M059J (cell line): Measurements from ENCODE around the gene KRT81. TPM values are rescaled to one million over a fixed set of nuclear protein-coding genes. Genes with fewer than 3 reads are reported as not detected.
"Not testable (repeated sequence)": the region's sequence is repeated elsewhere in the genome, so short reads cannot be mapped to it uniquely, and the experiment has no call there.

ENCODE experiments used
- DNase-seq: peaks from one replicate; pipeline ENCODE4 v3.0.0-alpha.2; 2012; ENCODE audit warnings: low read depth
- total RNA-seq: library from RNA; depleted of rRNA; stranded (reverse); fragments of >200 nt; shearing (Covaris generic); gene quantifications from 2 replicates; pipeline ENCODE4 v1.2.3, GENCODE V29; 2014

The KRT81 gene
- total RNA-seq, 1 experiment from 2014 or later = 412 TPM

DNA sequence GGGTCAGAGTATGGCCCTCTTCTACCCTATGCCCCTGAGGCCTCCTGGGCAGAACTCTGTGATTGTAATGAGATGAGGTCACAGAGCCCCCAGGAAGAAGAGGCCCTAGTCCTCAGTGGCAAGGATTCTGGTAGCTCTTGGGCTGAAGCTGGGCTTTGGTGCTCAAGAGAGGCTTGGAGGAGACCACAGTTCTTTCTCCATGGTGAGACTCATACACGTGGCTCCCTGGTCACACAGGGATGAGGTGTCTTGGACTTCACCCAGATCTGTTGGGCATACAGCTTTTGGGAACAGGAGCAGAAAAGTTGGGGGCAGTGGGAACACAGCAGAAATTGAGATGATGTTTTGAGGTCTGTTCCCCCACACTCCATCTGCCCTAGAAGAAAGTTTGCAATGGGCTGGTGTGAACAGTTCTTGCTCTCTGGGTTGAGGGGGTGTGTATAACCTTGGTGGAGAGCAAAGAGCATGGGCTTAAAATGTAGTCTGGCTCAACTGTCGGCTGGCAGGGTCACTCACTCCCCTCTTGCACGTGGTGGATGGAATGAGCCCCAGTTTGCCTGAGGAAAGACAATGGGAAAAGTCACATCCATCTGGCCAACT lies 16.7 kb downstream of the KRT81 start, which contains the start of gene KRT86:
TSS of gene KRT86 (plus strand) at position 125 of the 600 bp plus-strand sequence. CDS start 27,272 bp downstream, outside the sequence.
- DNase-seq = no peak

DNA sequence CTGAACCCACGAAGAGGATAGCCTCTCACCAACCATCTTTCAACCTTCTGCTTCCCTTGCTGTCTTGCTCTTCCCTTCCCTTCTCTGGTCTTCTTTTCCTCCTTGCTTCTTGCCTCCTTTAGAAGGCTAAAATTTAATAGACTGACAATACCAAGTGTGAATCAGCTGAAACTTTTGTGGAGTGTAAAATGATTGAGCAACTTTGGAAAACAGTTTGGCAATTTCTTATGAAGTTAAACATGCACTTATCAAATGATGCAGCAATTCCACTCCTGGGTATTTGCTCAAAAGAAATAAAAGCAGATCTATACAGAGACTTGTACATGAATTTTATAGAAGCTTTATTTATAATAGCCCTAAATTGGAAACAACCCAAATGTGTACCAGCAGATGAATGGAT lies 20.2 kb downstream of the KRT81 start:
- DNase-seq = no peak

DNA sequence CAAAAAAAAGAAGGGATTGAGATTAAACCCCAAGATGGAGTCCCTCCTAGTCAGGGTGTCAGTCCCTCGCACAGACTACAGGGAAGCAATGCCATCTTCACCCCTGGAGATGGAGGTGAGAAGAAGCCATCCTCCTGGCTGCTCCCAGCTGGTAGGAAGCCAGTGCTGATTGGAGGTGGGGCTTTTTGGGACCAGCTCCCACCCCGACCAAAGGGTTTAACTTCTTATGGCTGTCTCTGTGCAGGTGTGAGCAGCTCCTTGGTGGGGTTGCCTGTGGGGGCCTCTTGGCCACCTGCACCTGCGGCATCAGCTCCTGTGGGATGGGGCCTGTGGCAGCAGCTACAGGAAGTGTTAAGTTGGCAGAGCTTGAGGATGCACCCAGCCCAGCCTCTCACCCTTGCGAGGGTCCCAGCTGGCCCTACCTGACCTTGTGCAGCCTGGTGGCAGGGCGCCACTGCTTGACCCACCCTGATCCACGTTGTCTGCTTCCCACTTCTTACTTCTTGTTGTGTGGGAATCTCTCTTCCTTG lies 20.7 kb downstream of the KRT81 start:
- no peak for DNase-seq

DNA sequence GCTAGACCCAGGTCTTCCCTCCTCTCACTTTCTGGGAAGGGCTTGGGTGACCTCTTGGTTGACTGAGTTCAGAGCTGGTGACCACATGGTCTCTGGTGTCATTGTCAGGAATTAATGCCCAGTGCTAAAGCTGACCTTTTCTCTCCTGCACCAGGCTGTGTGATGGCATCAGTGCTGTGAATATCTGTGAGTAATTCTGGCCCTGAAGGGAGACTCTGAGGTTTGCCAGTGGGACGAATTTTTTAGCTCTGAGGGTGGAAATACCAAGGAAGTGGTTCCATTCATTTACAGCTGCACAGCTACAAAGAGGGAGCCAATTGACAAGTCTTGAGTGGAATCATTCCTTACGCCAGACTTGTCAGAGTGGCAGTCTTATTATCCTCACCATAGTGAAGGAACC lies 23.1 kb downstream of the KRT81 start:
- peak; percentile 93 for DNase-seq

DNA sequence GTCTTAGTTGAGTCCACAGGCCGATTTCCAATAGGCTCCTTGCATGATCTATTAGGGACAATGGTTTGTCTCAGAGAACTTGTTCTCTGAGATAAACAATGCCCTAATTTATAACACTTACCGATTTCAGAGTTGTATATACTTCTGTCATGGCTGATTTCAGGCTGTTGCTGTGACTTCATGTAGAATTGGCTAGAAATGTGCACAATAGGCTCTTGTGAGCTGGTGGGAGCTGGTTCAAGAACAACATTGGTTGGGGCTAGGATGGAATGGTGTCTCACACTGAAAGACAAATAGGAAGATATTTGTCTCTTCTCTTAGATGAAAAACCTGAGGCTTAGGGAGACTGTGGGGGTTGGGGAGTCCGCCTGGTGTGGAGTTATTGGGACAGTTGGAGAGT lies 23.6 kb downstream of the KRT81 start:
- no peak for DNase-seq

DNA sequence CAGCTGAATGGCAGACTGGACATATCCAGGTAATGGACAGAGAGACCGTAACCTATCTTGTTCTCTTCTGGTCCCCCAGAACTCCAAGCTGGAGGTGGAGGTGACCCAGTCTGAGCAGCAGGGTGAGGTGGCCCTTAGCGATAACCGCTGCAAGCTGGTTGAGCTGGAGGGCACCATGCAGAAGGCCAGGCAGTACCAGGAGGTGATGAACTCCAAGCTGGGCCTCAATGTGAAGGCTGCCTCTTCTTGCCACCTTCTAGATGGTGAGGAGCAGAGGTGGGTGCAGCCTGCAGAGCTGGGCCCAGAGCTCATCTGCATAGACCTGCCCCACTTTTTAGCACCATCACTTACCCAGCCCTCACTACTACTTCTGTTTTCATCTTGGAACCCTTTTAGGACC lies 24.1 kb downstream of the KRT81 start:
- DNase-seq = no peak

DNA sequence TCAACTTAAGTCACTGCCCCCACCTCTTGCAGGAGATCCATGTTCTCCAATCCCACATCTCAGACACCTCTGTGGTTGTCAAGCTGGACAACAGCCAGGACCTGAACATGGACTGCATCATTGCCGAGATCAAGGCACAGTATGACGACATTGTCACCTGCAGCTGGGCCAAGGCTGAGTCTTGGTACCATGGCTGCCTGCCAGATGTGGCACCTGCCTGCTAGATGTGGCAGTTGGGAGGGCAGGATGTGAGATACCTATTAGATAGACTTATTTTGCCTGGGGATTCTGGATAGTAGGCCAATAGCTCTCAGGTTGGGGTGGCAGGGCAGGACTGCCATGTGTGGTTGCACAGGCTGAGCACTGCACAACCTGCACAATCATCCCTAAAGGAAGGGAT lies 24.8 kb downstream of the KRT81 start:
- DNase-seq = no peak

DNA sequence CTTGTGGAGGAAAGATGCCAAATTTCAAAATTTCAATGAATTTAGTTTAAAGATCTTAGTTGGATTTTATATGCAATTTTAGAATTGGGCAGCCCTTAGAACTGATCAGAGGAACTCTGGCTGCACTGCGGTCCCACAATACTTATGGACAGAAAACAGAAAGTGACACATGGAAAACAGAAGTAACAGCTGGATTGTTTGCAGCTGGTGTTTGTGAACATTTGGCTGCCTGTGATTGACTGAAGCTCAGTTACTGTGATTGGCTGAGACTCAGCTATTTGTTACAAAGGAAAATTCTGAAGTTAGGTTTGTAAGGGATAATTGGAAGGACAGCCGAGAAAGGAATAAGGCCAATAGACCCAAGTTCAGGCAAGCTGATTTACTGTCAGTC lies 26.9 kb downstream of the KRT81 start:
- DNase-seq = no peak

DNA sequence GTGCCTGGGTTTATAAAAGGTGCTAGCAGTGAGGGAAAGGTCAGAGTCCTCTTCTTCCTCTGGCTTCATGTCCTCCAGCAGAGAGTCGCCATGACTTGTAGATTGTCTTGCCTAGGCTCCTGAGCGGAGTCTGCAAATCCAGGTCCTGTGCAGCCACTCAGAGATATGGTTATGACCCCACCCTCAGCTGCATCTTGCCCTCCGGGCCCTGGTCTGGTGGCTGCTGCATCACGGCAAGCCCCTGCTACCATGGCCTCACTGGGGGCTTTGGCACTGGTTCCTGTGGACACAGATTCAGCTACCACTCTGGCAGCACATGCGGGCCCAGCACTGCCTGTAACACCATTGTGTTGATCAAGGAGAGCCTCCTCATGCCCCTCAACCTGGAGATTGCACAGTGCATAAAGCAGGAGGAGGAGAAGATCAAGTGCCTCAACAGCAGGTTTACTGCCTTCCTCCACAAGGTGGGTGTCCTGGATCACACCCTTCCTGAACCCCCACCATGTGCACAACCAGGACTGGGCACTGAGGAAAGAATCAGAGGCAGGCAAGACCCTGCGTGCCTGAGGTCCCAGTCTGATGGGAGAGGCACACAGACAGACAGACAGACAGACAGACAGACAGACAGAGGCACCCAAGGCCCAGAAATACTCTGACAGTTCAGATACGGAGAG lies 27.4 kb downstream of the KRT81 start:
- no peak for DNase-seq

DNA sequence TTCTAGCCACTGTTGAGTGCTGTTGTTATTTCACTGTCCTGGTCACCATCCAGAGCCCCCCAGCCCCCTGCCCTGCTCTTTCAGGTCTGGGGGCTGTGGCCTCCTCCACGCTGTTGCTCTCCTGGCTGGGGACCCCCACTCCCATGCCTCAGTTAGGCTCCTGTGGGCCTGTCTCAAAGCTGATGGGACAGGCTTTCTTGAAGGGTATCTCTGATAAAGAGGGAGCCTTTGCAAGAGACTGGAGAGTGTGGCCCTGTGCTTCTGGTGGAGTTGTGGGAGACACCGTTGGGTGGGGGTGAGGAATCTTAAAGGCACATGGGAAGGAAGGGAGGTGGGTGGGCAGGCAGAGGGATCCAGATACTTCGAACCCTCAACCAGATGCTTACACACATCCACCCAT lies 29.0 kb downstream of the KRT81 start:
- no peak for DNase-seq

DNA sequence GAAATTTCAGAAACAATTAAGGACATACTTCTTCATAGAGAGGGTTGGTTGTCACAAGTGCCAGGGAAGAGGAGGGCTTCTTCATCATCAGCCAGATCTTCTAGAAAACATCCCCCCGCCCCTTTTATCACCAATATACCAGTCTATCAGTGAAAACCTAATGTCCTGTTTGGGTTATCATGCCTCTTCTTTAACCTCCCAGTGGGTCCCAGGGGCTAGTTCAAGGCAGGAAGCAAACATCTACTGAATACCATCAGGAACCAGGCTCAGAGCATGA lies 30.2 kb downstream of the KRT81 start:
- no peak for DNase-seq

DNA sequence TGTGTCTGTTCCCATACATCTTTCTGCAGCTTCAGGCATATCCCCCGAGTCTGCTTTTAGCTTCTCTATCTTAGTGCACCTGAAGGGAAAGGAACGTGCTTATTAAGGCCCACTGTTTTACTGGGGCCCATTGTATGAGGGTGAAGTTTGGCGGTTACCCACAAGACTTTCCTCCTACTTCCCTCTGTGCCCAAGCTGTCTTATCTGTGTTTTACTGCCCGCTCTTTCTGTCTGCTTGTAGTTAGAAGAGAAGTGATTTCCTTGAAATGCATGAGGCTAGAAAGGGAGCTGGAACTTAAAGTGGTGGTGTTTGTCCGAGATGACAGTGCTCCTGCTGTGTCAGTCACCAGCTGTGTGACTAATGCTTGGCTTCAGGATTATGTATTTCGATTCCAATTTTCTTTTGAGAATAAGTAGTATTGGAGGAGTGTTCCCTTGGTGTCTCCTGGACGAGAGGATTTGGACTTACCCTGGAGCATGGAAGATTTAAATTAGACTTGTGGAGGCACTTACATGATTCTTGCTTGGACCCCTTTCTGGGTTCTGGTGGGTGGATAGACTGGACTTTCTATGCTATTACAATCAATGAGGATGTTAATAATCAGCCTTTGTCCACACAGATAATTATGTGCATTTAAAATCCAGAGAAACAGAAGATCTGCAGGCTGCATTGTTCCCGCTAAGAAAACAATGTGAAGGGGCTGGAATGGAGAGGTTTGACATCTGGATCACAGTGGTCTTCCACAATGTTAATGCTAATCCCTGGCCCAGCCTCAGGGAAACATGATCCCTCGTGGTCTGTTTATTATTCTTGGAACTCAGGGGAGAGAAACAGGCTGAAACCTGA lies 30.8 kb downstream of the KRT81 start:
- DNase-seq = peak; percentile 66

DNA sequence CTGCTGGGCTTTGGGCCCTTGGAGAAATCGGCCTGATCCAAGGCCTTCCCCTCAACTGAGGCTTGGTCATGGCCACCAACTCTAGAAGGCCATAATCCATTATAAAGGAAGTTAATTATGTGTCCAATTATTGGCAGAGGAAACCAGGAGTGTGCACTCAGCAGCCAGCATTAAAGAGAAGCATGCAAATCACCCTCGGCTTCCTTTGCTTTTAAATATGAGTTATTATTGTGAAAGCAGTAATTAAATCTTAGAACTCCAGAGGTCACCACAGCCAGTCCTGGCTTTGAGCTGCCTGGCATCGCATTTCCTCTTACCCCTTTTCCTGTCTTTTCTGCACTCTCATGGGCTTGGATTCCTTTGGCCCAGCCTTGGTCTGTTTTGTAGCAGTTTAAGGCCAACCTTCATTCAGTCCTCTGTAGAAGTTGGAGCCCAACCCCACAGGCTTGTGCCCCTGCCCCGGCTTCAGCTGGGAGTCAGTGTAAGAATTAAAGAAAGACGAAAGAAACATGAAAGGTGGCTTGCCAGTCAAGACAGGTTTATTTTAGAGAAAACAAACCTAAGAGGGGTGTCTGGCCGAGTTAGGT lies 31.6 kb downstream of the KRT81 start:
- DNase-seq = peak; percentile 65

DNA sequence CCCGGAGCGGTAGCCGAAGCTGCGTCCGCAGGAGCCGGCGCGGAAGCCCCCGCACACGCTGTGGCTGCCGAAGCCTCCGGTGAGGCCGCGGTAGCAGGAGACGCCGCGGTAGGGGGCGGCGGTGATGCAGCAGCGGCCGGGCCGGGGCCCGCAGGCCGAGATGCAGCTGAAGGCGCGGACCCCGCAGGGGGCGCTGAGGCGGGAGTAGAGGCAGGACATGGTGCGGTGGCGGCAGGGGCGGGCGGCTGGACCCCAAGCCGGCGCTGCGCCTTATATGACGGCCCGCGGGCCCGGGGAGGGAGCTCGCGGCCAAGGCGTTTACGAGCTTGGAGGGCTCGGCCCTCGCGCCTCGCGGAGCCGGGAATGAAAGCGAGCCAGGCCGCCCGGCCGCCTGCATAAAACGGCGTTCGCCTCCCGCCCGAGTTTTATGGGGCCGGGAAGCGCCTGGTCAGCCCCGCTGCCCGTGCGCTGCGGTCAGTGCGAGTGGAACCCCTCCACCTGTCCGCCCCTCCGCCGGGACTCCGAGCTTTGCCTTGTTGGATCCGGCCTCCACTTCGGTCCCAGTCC lies 32.9 kb downstream of the KRT81 start:
- DNase-seq = no peak

DNA sequence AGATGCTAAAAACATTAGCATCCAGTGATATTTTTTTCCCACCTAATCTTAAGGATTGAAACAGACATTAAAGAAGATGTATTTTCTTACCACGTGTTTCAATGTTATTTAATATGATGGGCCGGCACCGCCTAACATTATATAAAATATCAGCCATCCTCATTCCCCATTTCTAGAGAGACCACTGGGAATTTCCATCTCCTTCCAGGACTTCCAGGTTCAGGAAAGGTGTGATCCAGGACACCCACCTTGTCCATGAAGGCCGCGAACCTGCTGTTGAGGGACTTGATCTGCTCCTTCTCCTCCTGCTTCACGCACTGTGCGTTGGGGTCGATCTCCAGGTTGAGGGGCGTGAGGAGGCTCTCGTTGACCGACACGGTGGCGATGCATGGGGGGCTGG lies 33.4 kb downstream of the KRT81 start:
- DNase-seq = not testable (repeated sequence)

DNA sequence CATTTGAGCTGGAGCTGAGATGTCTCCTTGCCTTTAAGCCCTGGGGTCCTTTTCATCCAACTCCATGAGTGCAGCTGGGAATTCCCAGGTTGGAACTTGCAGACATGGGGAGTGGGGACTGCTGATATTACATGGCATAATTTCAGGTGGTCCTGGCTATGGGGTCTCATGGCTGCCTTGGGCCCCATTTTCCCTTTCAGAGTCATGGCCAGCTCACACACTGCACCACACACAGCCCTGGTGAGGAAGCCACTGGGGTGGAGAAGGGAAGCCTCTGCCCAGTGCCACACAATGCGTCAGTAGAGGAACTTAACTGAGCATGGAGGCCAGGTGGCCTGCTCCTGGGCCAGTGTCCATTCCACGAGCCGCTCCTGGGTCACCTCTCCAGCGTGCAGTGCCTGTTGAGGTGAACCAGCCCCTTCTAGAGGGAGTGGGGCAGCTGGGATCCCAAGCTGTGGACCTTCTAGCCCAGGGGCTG lies 34.2 kb downstream of the KRT81 start:
- no peak for DNase-seq

DNA sequence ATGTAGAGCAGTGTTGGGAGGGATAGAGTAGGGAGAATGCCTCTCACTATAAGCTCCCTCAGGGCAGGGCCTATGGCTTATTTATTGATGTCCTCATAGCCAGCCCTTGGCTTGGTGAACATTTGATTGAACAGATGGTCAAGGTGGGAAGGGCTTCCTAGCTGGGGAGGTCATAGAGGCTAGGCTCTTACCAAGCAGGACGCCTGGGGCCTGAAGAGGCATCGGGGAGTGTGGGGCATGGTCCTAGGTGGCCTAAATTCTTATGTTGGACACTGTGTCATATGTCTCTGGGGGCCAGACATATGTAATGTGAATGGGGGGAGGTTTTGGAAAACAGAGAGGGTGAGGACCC lies 34.8 kb downstream of the KRT81 start:
- no peak for DNase-seq

DNA sequence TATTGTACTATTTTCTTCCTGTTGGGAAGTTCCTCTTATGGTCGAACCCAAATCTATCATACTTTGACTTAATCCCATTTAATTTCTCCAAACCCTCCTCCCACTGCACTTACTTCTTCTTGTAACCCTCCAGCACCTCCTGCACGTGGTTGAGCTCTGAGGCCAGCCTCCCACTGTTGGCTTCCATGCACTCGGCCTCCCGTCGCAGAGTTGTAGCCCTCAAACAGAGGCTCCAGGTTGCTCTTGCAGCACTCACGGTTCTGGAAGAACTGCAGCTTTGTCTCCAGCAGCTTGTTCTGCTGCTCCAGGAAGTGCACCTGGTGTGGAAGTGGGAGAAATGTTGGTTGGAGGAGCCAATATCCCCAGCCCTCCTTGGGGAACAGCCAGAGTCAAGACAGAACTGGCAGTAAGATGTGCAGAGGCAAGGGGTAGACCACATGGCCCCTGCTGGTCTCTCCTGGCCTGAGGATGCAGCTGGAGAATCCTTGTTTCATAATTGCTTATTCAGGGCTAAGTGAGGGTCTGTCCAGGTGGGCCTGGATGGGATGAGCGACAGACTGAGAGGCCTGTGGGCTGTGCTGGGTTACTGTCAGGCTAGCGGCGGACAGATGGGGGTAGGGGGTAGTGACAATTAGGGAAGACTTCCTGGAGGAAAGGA lies 35.3 kb downstream of the KRT81 start:
- no peak for DNase-seq

DNA sequence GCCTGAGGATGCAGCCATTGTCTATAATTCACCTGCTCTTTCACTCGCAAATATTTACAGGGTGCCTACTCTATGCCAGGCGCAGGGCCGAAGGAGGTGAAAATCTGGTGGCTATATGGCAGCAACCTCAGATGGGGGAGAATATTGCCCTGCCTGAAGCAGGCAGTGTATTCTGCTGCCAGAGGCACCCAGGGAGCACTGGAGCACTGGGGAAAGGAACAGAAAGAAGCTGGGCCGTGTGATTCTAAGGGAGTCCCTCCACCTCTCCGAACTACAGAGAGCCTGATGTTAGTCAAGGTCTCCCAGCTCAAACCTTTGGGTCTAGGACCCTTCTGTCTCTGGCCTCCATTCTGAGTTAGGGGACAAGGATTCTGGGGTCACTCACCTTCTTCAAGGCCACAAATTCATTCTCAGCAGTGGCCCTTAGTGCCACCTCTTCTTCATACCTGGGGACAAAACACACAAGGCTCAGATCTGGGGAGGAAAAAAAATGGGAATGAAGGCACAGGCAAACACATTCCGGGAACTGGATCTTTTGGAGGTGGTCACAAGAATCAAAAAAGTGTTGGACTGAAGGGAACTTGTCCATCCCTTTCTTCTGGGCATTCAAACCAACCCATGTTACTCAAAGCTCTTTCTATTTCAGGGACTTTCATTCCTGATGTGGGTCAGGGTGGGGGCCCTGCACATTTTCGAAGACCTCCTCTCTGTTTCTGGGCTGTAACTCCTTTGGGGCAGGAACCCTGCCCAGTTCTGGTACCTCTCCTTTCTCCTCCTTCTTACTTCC lies 36.2 kb downstream of the KRT81 start:
- no peak for DNase-seq

DNA sequence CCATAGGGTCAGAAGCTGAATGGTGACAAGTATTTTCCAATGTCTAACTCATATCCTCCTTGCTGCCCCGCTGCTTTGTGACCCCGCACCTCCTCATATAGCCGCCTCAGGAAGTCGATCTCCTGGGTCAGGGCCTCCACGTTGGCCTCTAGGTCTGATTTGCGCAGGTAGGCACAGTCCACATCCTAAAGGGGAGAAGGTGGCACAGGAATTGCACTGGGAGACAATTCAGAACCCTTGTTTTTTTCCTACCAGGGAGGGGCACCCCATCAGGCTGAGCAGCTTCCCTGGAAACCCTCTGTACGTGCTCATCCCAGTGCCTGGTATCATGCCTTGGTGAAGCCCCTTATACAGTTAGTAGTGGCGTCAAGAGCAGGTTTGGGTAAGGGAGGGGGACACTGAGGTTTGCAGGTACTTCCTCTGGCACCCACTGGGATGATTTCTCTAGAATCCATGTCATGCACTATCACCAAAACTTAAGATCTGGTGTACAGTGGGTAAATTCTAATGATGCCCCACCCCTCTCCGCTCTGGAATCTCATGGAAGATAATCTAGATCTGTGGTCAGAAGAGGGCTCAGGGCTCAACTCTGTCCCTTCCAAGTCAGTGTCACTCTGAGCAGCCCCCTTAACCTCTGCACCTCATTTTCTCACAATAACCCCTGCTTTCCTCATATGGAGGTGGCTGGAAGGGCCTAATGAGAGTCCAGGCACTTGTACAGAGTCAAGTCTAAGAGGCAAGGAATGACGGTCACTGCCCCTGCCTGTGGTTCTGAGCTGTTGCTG lies 37.0 kb downstream of the KRT81 start:
- DNase-seq = no peak
